HG03097 (cell line): ENCODE results near the gene GOLT1B.

ENCODE experiments used
- ATAC-seq: cut with Tn5 transposase; IDR thresholded peaks from one replicate; pipeline ENCODE4 v1.9.1; 2021; ENCODE audit not compliant: unreplicated experiment, low FRiP score

Gene GOLT1B

DNA sequence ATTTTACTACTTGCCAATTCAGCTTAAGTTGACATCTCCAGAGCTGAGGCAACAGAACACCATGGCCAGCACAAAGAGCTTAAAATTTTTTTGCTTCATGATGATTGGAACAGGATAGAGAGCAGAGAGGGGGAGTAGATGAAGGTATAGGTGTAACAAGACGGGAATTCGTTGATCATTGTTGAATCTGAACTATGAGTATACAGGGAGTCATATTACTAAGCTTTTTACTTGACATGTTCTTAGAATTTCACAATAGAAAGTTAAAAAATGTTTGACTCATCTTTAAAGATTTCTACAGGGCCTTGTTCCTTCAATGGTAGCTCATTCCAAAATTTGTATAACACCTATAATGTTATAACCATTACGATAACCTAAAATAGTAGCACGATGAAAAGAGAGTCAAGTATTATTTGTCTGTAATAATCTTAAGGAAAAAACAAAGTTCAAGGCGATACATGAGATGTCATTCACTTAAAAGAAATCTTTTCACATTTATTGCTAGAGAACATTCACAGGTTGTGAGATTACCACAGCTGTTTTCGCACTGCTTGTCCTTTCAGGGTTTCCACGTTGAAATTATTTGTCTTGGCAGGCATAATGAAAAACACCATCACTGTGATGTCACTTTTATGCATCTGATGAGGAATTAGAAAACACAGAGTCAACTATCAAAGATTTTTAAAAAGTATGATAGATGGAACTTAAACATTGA, 58.4 kb downstream of the GOLT1B start:
- ATAC-seq = no peak

DNA sequence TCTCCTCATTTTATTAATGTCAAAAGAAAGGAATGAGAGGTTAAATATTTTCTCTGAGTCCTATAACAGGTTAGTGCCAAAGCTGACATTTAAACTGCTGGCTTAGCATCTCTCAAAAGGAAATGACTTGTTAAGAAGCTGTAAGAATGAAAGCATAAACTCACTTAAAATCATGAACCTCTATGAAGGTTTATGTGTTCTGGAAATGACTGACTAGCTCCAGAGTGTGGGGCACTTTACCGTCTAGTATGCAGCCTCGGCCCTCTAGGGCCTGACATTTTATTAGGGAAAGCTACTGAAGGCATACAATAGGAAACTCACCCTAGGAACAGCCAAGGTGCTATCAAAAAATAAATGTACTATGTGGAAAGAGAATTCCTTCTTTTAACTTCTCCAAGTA, 59.6 kb downstream of the GOLT1B start:
- ATAC-seq = no peak

DNA sequence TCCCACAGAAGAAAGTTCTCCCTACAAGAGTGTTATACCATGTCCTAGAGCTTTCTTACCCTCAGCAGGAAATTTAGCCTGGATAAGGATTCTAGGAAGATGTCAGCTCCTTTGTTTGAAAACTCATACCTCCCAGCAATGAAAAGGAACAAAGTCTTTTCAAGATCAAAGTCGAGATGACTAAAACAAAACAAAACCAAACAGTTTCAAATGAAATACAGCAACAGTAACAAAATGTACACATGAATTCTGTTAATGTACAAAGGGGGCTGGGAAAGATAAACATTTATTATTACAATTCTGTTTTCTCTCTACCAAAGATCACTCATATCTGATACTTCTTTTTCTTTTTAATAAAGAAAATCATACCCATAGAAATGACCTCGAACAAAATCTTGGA, 61.3 kb downstream of the GOLT1B start:
- ATAC-seq = no peak

DNA sequence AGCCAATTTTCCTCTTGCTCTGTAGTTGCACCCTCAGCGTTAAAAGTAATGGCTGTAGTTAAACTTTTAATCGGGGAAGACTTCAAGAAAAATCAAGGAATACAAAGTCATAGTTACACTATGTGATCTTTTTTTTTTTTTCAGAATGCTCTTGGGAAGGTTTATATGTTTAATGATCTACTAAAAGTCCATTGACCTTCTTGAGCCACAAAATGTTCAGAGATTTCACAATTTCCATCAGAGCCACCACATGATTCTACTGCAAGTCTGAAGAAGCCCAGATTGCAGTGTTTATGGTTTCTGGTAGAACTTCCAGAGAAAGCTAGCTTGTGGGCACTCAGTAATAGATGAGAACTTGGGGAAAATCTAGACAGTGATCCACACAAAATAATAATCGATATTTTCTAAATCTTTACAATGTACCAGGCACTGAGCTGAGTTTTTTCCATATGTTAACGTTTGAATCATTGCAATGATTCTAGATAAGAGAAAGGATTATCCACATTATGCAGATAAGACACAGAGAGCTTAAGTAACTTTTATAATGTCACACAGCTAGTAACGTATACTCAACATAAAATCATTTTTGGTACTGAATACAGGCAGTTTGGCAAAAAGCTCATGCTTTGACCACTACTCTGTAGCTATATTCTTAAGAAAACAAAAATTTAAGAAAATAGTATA, 64.8 kb downstream of the GOLT1B start:
- ATAC-seq = no peak

DNA sequence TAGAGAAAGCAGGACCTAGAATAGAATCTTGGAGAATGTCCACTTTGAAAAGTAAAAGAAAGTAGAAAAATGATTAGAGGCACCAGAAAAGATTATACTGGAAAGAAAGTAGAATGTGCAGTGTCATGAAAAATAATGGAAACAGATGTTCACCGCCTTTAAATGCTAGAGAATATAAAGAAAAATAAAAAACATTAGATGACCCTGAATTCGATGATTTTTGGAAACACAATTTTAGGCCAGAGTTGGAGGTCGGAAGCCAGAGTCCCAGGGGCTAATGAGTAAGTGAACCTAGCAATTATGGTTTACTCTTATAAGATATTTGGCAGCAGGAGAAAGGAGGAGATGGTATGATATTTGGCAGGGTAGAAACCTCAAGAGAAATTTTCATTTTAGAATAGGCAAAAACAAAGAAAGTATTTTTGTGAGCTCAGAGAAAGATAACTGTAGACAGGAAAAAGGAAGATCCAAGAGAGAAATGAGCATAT, 65.4 kb downstream of the GOLT1B start:
- no peak for ATAC-seq
